COLO668 (cell line): Measurements from ENCODE around the gene ZNF608.
A peak's percentile ranks its signal among the peaks of the same experiment; 100 is the strongest.

ENCODE experiments used
- DNase-seq: peaks from one replicate; lab custom pipeline; 2025; ENCODE audit not compliant: unreplicated experiment; lab: John Stamatoyannopoulos, UW

The ZNF608 gene

GRCh38 chr5:124719113-124719967 is 27.1 kb downstream of the ZNF608 start:
- DNase-seq = no peak

- DNase-seq = no peak
Measured at GRCh38 chr5:124718380-124718789, 28.1 kb downstream of the ZNF608 start.

GRCh38 chr5:124716169-124716568 is 30.3 kb downstream of the ZNF608 start:
- no peak for DNase-seq

GRCh38 chr5:124714910-124715309 is 31.5 kb downstream of the ZNF608 start:
- DNase-seq = no peak

GRCh38 chr5:124713595-124713994 is 32.8 kb downstream of the ZNF608 start:
- no peak for DNase-seq

- no peak for DNase-seq
Measured at GRCh38 chr5:124712731-124713305, 33.6 kb downstream of the ZNF608 start.

GRCh38 chr5:124708086-124708485 is 38.4 kb downstream of the ZNF608 start:
- DNase-seq = no peak

GRCh38 chr5:124707520-124707919 is 38.9 kb downstream of the ZNF608 start:
- no peak for DNase-seq

- peak; percentile 58 for DNase-seq
Measured at GRCh38 chr5:124706729-124707361, 39.6 kb downstream of the ZNF608 start.

GRCh38 chr5:124706051-124706450 is 40.4 kb downstream of the ZNF608 start:
- no peak for DNase-seq

- no peak for DNase-seq
Measured at GRCh38 chr5:124705577-124705976, 40.9 kb downstream of the ZNF608 start.

- no peak for DNase-seq
Measured at GRCh38 chr5:124704594-124705284, 41.7 kb downstream of the ZNF608 start.

GRCh38 chr5:124703995-124704394 is 42.4 kb downstream of the ZNF608 start:
- no peak for DNase-seq

GRCh38 chr5:124702525-124702924 is 43.9 kb downstream of the ZNF608 start:
- DNase-seq = no peak

GRCh38 chr5:124701873-124702425 is 44.5 kb downstream of the ZNF608 start:
- DNase-seq = no peak

GRCh38 chr5:124701016-124701415 is 45.4 kb downstream of the ZNF608 start:
- peak; percentile 12 for DNase-seq

GRCh38 chr5:124700333-124700732 is 46.1 kb downstream of the ZNF608 start:
- DNase-seq = no peak

GRCh38 chr5:124698770-124699169 is 47.7 kb downstream of the ZNF608 start:
- no peak for DNase-seq

GRCh38 chr5:124697933-124698591 is 48.4 kb downstream of the ZNF608 start:
- DNase-seq = no peak

GRCh38 chr5:124697501-124697900 is 48.9 kb downstream of the ZNF608 start:
- DNase-seq = no peak

GRCh38 chr5:124696898-124697297 is 49.5 kb downstream of the ZNF608 start:
- no peak for DNase-seq
